NCI-H1105 treated with DMSO at 0.1 percent for 48 hours (cell line): ENCODE data around the gene GXYLT2.
"Not testable (repeated sequence)": the region's sequence is repeated elsewhere in the genome, so short reads cannot be mapped to it uniquely, and the experiment has no call there.

Experiments
- DNase-seq: peaks from one replicate; lab custom pipeline; 2025; lab: John Stamatoyannopoulos, UW

GXYLT2 gene

DNA sequence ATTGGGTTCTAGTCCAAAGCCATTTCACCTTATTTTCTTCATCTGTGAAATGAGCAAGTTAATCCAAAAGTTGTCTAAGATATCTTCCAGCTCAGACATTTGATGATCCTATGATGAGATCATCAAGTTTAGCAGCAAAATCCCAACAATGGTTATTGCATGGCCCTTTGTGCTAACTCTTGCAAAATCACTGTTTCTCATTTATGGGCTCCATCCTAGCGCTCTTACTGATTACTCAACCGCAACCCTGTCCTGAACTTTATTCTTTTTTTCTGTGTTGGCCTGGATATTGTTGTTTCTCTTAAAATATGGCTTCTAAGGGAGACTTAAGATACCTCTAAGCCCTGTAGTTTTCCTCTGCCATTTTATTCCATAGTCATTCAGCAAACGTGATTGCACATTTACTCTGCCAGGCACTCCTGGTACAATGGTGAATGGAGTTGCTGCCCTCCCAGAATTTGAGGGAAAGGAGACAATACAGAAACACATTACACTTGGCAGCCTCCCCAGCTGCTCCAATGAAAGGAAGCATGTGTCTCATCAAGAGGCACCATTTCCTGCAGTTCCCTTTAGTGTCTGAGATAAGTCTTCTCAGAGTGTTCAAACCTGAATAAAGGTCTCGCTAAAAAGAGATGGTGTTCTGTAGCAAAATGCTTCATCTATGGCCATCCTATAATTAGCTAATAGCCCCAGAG lies 4.4 kb downstream of the GXYLT2 start:
- peak; percentile 5 for DNase-seq

DNA sequence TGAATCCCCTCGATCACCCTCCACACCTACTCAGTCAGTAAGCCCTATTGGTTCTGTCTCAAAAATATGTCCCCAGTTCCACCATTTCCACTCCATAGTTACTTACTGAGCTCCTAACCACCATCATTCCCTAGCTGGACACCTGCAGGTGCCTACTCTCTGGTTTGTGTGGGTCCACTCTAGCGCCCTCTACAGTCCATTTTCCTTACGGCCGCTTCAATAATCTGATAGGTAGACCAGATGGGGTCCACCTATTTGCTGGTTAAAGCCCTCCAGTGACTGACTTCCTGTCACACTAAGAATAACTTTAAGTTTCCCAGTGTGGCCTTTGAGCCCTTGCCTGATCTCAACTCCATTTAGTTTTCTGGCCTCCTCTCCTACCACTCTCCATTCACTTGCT lies 5.0 kb downstream of the GXYLT2 start:
- DNase-seq, result no peak

DNA sequence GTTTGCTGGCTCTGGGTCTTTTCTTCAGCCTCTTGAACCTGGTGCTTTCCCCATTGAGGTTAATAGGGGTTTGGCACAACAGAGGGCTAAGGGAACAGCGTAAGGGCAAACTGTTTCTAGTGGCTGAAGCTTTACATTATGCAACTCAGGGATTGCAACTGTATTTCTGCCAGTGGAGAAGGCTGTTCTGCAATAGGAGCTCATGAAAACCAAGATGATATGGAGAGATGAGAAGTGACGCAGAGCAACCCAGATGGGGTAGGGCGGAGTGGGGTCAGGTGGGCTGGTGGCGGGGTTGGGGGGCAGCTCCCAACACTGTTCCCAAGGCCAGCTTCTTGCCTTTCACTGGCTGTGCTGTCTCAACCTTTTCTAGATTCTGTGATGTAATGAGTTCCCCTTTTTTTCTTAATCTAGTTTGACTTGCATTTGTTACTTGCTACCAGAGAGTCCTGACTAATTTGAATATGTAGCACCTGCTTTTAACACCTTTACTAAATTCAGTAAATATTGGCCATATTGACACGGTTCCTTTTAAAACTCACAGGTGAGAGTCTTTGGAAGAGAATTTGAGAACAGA lies 7.2 kb downstream of the GXYLT2 start:
- no peak for DNase-seq

DNA sequence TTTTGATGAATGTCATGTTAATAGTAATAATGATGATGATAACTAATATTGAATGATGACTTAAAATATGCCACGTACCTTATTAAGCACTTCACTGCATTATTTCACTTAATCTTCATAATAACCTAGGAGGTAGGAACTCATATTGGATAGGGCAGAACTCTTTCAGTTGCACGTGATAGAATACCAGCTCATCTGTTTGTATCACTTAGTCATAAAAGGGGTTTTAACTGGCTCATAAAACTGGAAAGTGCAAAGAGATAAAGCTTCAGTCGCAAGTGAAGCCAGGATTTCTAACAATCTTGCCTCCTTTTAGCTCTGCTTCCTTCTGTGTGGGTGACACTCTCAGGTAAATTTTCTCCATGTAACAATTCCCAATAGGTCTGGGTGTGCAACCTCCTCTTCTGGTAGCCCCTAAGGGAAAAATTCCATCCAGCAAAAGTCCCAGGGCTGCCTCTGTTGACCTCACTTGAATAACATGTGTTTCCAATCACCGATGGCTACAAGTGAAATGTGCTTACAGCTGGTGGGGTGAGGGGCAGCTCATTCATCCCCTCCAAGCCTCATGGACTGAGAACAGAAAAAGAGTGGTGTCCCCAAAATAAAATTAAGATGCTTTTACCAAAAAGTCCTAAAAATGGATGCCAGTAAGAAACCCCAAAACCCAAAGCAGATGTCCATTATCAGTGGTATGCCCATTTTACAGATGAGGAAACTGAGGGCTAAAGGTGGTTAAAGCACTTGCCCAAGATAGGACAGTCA lies 9.3 kb downstream of the GXYLT2 start:
- no peak for DNase-seq

DNA sequence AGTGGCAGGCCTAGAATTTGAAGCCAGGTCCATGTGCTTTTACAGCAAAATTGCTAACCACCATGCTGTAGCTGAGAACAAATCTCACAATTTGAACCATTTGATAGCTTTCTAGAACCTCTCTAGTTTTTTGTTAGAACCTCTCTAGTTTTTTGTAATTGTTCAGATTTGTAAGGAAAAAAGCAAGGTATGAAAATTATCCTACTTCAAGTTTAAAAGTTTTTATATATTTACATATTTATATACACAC lies 9.8 kb downstream of the GXYLT2 start:
- DNase-seq, result no peak

DNA sequence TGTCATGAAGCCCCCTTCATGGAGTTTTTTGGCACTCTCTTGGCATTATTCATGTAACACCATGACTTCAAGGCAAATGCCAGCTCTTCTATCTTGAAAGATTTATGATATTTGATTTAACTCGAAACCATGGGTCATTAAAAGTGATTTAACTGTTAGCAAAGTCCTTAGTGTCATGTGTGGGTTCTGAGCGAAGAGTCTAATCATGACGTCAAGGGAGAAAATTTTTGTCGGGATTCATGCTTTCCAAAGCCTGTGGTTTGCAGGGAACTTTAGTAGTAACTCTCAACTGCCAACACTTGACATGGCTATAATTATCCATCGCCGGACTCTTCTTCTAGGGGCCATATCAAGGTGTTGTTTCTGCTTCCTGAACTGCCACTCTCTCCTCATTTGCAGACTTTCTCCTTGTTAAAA lies 11.5 kb downstream of the GXYLT2 start:
- no peak for DNase-seq

DNA sequence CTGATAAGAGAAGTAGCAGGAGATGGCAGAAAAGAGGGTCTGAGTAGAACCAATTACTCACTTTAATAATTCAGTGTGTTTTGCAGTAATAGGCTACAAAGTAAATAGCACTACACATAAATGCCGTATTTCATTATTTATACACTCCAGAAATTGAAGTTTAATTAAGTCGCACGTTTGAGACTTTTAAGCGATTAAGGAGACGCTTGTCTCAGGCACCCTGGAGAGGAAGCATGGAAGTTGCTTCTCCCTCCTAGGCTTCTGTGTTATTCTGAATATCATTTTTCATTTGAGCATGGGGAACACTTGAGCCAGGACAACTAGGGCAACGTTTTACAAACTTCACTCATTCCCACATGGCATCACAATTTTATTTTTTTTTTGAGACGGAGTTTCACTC lies 12.2 kb downstream of the GXYLT2 start:
- no peak for DNase-seq

DNA sequence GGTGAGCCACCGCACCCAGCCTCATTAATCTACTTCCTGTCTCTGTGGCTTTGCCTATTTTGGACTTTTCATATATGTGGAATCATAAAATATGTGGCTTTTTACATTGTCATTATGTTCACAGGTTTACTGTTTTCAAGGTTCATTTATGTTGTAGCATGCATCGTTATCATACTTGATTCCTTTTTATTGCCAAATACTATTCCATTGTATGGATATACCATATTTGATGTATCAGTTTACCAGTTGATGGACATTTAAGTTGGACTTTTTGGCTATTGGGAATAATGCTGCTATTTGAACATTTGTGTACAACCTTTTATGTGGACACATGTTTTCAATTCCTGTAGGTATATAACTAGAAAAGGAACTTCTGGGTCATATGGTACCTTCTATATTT lies 14.0 kb downstream of the GXYLT2 start:
- DNase-seq, result no peak

DNA sequence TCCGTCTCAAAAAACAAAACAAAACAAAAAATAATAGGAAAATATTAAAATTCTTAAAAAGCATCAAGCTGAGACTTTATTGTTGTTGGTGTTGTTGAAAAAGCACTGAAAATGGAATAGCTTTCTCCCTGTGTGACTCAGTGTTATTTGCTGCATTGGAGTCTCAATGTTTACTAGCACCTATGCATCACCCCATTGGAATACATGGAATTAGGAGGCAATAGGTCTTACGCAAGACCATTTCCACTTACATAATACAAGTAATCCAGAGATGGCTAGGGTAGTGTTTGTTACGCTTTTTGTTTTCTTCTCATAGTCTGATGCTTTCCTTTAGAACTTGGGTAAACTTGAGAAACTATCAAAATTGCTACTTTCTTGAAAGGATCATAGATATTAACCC lies 15.2 kb downstream of the GXYLT2 start:
- no peak for DNase-seq

DNA sequence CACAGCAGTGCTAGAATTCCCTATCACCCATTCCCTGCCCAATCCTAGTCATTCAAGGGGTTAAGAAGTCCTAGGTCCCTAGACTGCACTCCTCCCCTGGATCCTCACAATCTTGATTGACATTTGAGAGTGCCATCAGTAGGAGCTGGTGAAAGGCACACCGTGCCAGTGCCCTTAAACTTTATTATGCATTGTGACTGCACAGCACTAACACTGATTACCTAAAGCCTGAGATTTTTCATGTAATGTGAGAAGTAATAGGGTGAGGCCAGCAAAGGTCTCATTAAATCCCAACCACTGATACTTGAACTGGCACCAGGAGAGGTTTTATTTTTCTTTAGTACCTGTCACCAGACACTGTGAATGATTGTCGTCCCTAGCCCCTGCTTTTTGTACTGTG lies 16.3 kb downstream of the GXYLT2 start:
- no peak for DNase-seq

DNA sequence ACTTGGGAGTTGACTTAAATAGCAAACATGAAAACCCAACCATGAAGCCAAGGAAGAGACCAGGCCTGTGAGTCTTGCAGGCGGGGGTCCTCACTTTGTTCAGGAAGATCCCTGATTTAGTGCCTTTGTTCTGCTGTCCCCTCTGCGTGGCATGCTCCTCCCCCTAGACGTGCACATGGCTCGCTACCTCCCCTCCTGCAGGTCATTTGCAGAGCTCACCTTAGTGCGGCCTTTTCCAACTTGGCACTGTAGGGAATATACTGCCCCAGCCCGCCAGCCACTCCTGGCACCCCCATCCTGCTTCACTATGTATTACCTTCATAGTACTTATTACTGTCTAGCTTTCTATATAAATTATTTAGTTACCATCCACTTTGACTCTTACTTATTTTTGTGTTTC lies 18.3 kb downstream of the GXYLT2 start:
- DNase-seq, result no peak

DNA sequence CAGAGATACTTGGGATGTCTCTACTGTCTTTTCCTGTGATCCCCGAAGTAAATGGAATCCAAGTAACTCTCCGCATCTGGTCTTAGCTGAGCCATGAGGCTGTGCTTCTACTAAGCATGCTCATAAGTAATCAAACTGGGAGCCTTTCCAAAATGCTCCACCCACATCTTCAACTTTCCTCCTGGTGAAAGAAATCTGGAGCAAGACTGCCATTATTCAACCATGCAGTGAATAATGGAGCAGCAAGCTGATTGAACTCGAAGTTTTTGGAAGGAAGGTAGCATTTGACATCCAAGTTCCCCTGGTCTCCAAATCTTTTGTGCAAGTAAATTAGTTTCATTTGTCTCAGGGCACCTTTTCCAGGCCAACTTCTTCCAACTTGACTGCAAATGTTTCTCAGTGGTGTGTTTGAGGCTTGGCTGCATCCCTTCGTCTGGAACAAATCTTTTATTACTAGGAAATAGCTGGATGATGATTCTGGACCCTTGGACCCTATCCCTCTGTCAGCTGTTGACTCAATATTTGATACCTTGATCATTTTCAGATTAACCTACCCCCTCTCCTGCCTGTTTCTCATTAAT lies 19.4 kb downstream of the GXYLT2 start:
- no peak for DNase-seq

DNA sequence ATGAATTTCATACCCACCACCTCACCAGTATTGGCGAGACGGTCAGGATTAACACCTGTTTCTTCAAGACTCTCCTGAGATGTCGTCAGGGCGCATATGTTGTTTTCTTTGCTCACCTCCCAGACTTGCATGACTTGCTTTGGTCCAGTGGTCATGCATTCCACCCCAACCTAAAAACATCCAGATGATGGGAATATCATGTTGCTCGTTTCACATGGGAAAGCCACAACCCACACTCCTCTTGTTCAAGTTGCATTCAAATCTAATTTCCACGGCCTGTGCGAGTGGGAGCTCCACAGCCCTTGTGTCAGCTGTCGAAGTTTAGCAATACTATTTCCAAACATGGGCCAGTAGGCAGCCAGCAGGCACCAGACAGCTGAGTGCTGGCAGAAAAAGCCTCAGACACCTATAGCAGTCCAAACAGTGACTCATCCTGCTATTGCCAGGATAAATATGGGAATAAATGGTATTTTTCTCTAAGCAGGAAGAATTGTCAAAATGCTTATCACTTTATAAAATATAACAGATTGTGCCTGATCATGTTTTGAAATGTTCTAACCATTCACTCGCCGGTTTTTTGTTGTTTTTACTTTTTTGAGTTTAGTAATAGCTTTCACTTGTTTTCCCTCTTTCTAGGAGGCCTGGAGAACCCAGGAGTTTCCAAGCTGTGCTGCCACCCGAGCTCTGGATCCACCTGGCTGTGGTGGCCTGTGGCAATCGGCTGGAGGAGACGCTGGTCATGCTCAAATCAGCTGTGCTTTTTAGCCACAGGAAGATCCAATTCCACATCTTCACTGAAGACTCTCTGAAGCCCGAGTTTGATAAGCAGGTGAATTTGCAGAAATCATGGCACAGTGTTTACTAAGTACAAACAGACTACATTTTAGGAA lies 20.1 kb downstream of the GXYLT2 start:
- no peak for DNase-seq

DNA sequence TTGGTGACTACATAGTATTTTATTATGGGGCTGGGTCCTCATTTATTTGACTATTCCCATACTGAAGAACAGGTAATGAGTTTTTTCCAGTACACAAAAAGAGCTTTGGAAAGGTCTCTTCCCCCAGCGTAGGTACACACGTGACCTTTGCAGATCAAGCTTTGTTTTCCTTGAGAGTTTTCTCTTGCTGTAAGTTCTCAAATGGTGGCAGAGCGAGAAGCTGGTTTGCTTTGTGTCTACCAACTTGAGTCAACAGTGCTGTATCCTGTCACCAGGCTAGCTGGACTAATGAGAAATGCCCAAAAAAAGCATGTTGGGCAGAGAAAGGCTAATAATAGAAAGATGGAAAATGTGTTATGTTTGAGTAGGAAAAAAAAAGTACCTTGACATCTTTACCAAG lies 21.7 kb downstream of the GXYLT2 start:
- DNase-seq, result no peak

DNA sequence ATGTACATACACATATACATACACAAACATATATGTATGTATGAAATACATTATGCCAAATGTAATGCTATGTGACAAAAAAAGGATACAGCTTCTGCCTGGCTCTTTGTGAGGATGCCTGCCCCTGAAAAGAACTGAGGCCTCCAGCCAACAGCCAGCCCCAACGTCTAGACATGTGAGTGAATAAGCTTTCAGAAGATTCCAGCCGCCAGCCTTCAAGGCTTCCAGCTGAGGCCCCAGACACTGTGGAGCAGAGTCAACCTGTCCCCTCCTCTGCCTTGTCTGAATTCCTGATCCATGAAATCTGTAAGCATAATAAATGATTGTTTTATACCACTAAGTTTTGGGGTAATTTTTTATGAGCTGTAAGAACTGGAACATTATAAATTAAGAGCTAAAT lies 24.7 kb downstream of the GXYLT2 start:
- no peak for DNase-seq

DNA sequence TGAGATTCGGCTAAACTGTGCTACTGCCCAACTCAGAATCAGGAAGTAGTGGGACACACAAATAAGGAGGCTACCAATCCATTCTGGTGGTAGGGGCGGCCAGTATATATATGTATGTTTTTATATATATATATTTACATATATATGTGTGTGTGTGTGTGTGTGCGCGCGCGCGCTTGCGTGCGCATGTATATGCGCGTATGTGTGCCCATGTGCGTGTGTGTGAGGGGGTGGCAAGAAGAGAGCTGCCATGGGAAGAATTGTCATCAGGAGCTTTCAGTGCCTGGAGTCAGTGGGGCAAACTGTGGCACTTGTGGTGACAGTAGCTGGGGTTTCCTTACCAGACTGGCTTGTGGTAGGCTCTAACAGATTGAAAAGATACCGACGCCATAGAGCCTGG lies 26.5 kb downstream of the GXYLT2 start:
- no peak for DNase-seq

DNA sequence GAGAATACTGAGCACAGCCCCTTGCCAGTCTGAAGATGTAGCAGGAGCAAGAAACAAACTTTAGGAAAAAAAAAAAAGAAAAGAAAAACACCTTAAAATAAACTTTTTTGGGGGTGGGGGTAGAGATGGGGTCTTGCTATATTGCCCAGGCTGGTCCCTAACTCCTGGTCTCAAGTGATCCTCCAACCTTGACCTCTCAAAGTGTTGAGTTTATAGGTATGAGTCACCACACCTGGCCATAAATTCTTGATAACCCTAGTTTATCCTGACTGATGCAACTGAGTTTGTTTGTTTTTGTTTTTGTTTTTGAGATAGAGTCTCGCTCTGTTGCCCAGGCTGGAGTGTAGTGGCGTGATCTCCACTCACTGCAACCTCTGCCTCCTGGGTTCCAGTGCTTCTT lies 28.4 kb downstream of the GXYLT2 start:
- no peak for DNase-seq

DNA sequence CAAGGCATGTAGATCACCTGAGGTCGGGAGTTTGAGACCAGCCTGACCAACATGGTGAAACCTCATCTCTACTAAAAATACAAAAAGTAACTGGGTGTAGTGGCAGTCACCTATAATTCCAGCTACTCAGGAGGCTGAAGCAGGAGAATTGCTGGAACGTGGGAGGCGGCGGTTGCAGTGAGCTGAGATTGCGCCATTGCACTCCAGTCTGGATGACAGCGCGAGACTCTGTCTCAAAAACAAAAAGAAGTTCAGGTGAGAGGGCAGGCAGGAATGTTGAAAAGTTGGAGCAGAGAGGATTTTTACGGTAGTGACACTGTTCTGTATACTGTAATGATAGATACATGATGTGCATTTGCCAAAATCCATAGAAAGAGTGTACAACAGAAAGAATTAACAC lies 31.7 kb downstream of the GXYLT2 start:
- DNase-seq, result no peak

DNA sequence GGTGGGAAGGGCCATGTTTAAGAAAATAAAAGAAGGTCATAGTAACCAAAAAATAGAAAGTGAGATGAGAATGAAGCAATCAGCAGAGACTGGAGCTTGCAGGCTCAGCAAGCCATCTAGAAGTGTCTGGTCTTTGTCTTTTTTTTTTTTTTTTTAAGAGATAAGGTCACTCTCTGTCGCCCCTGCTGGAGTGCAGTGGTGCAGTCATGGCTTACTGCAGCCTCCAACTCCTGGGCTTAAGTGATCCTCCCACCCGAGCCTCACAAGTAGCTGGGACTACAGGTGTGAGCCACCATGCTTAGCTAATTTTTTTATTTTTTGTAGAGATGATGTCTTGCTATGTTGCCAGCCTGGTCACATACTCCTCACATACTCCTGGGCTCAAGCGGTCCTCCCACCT lies 36.2 kb downstream of the GXYLT2 start:
- no peak for DNase-seq

DNA sequence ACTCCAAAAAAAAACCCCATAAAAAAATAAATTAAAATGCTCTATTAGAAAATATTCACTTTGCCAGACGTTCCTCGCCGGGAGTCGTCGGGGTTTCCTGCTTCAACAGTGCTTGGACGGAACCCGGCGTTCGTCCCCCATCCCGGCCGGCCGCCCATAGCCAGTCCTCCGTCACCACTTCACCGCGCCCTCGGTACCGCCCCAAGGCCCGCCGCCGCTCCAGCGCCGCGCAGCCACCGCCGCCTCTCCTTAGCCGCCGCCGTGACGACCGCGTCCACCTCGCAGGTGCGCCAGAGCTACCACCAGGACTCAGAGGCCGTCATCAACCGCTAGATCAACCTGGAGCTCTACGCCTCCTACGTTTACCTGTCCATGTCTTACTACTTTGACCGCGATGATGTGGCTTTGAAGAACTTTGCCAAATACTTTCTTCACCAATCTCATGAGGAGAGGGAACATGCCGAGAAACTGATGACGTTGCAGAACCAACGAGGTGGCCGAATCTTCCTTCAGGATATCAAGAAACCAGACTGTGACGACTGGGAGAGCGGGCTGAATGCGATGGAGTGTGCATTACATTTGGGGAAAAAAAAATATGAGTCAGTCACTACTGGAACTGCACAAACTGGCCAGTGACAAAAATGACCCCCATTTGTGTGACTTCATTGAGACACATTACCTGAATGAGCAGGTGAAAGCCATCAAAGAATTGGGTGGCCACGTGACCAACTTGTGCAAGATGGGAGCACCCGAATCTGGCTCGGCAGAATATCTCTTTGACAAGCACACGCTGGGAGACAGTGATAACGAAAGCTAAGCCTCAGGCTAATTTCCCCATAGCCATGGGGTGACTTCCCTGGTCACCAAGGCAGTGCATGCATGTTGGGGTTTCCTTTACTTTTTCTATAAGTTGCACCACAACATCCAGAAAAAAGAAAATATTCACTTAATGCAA lies 41.2 kb downstream of the GXYLT2 start:
- not testable (repeated sequence) for DNase-seq

DNA sequence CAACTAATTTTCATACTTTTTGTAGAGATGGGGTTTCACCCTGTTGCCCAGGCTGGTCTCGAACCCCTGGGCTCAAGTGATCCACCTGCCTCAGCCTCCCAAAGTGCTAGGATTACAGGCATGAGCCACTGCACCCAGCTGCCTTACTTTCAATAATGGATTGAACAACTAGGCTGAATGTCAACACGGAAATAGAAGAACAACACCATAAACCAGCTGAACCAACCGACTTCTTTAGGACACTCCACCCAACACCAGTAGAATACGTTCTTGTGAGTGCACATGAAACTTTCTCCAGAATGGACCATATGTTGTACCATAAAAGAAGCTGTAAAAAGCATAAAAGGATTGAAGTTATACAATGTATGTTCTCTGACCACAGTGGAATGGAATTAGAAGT lies 42.9 kb downstream of the GXYLT2 start:
- no peak for DNase-seq
